ENCODE results near the gene ITPR1.

DNA sequence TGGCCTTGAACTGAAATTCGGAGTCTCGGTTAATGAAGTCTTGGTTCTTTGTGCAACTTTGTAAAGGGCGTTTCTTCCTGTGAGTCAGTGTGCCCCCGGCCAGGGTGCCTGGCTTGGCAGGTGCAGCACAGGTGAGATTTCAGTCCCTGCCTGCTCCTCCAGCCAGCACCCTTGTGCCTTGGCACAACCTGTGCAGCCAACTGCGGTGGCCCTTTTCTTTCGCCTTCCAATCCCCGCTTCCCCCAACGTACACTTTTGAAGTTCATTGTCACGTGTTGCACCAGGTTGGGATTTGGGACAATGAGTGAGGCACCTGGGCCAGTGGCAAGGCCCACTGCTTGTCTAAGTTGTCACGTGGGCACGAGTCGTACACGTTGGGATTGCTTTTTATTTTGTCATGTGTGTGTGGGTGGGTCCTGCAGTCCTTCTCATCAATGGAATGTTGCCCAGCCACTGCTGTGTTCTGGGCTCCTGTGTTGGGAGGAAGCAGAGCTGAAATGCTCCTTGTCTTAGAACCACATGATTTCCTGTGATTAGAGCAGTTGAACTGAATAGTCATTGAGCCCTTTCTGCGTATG, 243.2 kb downstream of the ITPR1 start:
- no peak for TF ChIP-seq ZNF8 (CRISPR knock-in tag; IDR thresholded peaks at IDR 0.05)
- TF ChIP-seq, protein P1, sequence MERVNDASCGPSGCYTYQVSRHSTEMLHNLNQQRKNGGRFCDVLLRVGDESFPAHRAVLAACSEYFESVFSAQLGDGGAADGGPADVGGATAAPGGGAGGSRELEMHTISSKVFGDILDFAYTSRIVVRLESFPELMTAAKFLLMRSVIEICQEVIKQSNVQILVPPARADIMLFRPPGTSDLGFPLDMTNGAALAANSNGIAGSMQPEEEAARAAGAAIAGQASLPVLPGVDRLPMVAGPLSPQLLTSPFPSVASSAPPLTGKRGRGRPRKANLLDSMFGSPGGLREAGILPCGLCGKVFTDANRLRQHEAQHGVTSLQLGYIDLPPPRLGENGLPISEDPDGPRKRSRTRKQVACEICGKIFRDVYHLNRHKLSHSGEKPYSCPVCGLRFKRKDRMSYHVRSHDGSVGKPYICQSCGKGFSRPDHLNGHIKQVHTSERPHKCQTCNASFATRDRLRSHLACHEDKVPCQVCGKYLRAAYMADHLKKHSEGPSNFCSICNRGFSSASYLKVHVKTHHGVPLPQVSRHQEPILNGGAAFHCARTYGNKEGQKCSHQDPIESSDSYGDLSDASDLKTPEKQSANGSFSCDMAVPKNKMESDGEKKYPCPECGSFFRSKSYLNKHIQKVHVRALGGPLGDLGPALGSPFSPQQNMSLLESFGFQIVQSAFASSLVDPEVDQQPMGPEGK (CRISPR knock-in tag; IDR thresholded peaks at IDR 0.05; ENCODE audit: borderline replicate concordance), result no peak
- no peak for TF ChIP-seq ZC3H10 (CRISPR knock-in tag; IDR thresholded peaks at IDR 0.05)
- TF ChIP-seq, protein P2, sequence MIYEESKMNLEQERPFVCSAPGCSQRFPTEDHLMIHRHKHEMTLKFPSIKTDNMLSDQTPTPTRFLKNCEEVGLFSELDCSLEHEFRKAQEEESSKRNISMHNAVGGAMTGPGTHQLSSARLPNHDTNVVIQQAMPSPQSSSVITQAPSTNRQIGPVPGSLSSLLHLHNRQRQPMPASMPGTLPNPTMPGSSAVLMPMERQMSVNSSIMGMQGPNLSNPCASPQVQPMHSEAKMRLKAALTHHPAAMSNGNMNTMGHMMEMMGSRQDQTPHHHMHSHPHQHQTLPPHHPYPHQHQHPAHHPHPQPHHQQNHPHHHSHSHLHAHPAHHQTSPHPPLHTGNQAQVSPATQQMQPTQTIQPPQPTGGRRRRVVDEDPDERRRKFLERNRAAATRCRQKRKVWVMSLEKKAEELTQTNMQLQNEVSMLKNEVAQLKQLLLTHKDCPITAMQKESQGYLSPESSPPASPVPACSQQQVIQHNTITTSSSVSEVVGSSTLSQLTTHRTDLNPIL (CRISPR knock-in tag; IDR thresholded peaks at IDR 0.05; ENCODE audit: low read depth), result no peak
- no peak for TF ChIP-seq ESRRG (CRISPR knock-in tag; IDR thresholded peaks at IDR 0.05)
- no peak for TF ChIP-seq TOX (CRISPR knock-in tag; IDR thresholded peaks at IDR 0.05; ENCODE audit: borderline replicate concordance)
- TF ChIP-seq RARB (CRISPR knock-in tag; IDR thresholded peaks at IDR 0.05), result no peak
- no peak for TF ChIP-seq OSR1 (CRISPR knock-in tag; IDR thresholded peaks at IDR 0.05)
- no peak for TF ChIP-seq ZNF565 (CRISPR knock-in tag; conservative IDR thresholded peaks at IDR 0.05; ENCODE audit: low read depth)
- TF ChIP-seq ARNTL (CRISPR knock-in tag; IDR thresholded peaks at IDR 0.05; ENCODE audit: borderline replicate concordance, low read depth), result no peak
- no peak for TF ChIP-seq PPARA (CRISPR knock-in tag; IDR thresholded peaks at IDR 0.05; ENCODE audit: borderline replicate concordance)
- no peak for TF ChIP-seq ISL1 (CRISPR knock-in tag; IDR thresholded peaks at IDR 0.05)
- no peak for TF ChIP-seq GLIS3 (CRISPR knock-in tag; IDR thresholded peaks at IDR 0.05)

All from SK-N-SH treated with all-trans-retinoic acid at 6 μM for 48 hours (cell line).